NCI-H1092 treated with DMSO at 0.1 percent for 48 hours (cell line): ENCODE measurements around the gene NARS2.
"Not testable (repeated sequence)": the region's sequence is repeated elsewhere in the genome, so short reads cannot be mapped to it uniquely, and the experiment has no call there.

Experiments
- DNase-seq: peaks from one replicate; lab custom pipeline; 2025; lab: John Stamatoyannopoulos, UW

The NARS2 gene

GRCh38 chr11:78489184-78489583 lies 85.5 kb downstream of the NARS2 start:
- DNase-seq = no peak

GRCh38 chr11:78478536-78478935 lies 96.1 kb downstream of the NARS2 start:
- no peak for DNase-seq

GRCh38 chr11:78476066-78476465 lies 98.6 kb downstream of the NARS2 start:
- no peak for DNase-seq

- no peak for DNase-seq
Measured at GRCh38 chr11:78474451-78474850, 100.2 kb downstream of the NARS2 start.

- no peak for DNase-seq
Measured at GRCh38 chr11:78472905-78473304, 101.8 kb downstream of the NARS2 start.

GRCh38 chr11:78472382-78472781 lies 102.3 kb downstream of the NARS2 start:
- no peak for DNase-seq

- no peak for DNase-seq
Measured at GRCh38 chr11:78470861-78471442, 103.7 kb downstream of the NARS2 start.

- no peak for DNase-seq
Measured at GRCh38 chr11:78469896-78470295, 104.8 kb downstream of the NARS2 start.

GRCh38 chr11:78467931-78468330 lies 106.7 kb downstream of the NARS2 start:
- no peak for DNase-seq

GRCh38 chr11:78467370-78467769 lies 107.3 kb downstream of the NARS2 start:
- no peak for DNase-seq

GRCh38 chr11:78465169-78465942 lies 109.3 kb downstream of the NARS2 start:
- DNase-seq = no peak

- not testable (repeated sequence) for DNase-seq
Measured at GRCh38 chr11:78464787-78465168, 109.9 kb downstream of the NARS2 start.

- no peak for DNase-seq
Measured at GRCh38 chr11:78460471-78460870, 114.2 kb downstream of the NARS2 start.

- DNase-seq = no peak
Measured at GRCh38 chr11:78459738-78460137, 114.9 kb downstream of the NARS2 start.

- no peak for DNase-seq
Measured at GRCh38 chr11:78457448-78457847, 117.2 kb downstream of the NARS2 start.

- DNase-seq = no peak
Measured at GRCh38 chr11:78453140-78453935, 121.3 kb downstream of the NARS2 start.

GRCh38 chr11:78451371-78452150 lies 123.1 kb downstream of the NARS2 start:
- DNase-seq = no peak

- no peak for DNase-seq
Measured at GRCh38 chr11:78450866-78451265, 123.8 kb downstream of the NARS2 start.

GRCh38 chr11:78449866-78450265 lies 124.8 kb downstream of the NARS2 start:
- DNase-seq = no peak

- DNase-seq = no peak
Measured at GRCh38 chr11:78446210-78446609, 128.5 kb downstream of the NARS2 start.

- DNase-seq = no peak
Measured at GRCh38 chr11:78444726-78445125, 129.9 kb downstream of the NARS2 start.

- no peak for DNase-seq
Measured at GRCh38 chr11:78441956-78442355, 132.7 kb downstream of the NARS2 start.
